Measurements from ENCODE around the gene ATPAF2. TPM values are rescaled to one million over a fixed set of nuclear protein-coding genes. Genes with fewer than 3 reads are reported as not detected.

Gene ATPAF2
- total RNA-seq, 1 donor = 13.0 TPM

DNA sequence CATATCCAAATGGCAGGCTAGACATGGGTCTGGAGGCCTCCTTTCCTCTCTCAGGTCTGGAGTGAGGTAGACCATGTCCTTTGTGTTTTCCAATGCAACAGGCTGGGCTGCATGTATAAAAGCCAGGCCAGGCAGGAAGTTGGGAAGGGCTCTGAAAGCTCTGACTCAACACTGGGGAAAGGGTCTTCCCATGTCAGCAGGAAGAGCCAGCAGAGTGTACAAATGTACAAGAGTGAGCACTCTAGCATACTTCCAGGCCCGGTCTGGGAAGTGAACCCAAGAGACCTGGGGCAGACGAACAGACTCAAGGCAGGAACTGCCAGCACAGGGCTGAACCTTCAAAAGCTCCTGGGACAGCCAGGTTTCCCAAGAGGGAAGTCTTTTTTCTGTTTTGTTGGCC, 7.0 kb downstream of the ATPAF2 start:
- DNase-seq (ENCODE audit: low read depth) = peak; percentile 21
- H3K4me3 ChIP-seq (ENCODE audit: low read depth, low read length) = no peak overlapping the region
- TF ChIP-seq, protein P1, sequence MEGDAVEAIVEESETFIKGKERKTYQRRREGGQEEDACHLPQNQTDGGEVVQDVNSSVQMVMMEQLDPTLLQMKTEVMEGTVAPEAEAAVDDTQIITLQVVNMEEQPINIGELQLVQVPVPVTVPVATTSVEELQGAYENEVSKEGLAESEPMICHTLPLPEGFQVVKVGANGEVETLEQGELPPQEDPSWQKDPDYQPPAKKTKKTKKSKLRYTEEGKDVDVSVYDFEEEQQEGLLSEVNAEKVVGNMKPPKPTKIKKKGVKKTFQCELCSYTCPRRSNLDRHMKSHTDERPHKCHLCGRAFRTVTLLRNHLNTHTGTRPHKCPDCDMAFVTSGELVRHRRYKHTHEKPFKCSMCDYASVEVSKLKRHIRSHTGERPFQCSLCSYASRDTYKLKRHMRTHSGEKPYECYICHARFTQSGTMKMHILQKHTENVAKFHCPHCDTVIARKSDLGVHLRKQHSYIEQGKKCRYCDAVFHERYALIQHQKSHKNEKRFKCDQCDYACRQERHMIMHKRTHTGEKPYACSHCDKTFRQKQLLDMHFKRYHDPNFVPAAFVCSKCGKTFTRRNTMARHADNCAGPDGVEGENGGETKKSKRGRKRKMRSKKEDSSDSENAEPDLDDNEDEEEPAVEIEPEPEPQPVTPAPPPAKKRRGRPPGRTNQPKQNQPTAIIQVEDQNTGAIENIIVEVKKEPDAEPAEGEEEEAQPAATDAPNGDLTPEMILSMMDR (IDR thresholded peaks at IDR 0.05; ENCODE audit: insufficient read depth, low read depth, low read length) = no peak

GRCh38 chr17:18028952-18029540, 9.9 kb downstream of the ATPAF2 start:
- TF ChIP-seq, protein P1 (IDR thresholded peaks at IDR 0.05; ENCODE audit: insufficient read depth, low read depth, low read length) = no peak
- DNase-seq (ENCODE audit: low read depth) = no peak
- no peak overlapping the region for H3K4me3 ChIP-seq (ENCODE audit: low read depth, low read length)

DNA sequence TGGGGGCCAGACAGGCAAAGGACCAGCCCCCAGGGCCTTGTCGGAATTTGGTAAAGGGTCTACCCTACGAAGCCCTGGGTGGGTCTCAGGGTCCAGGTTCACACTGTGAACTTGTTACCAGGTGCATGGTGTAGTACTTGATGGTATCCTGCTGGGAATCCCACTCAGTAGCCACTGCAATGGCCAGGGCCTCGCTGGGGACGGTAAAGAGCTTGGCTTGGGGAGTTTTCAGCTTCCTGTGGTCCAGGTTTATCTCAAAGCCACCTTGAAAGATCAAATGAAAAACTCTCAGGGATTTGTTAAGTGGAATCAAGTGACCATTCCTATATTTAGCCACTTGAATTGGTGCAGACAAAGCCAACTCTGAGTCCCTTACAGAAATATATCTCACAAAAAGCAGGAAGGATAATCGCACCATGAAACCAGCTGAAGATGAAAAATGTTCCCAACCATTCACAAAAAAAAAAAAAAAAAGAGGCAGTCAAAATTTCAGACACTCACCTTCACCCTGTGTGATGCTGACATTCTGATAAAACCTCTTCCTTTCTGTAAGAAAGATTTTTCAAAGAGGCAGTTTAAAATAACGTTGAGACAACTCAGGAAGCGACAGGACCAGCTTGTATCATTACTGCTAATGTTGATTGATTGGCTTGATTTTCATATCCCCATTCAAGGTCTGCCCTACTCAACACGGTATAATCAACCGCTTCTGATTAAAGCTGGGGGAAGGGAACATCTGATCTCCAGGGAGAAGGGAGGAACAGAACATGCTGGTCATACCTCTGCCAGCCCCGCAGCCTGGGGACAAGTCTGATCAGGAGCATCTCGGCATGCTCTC, 10.6 kb downstream of the ATPAF2 start:
- DNase-seq (ENCODE audit: low read depth) = no peak
- TF ChIP-seq, protein P1 (IDR thresholded peaks at IDR 0.05; ENCODE audit: insufficient read depth, low read depth, low read length) = no peak
- no peak overlapping the region for H3K4me3 ChIP-seq (ENCODE audit: low read depth, low read length)

GRCh38 chr17:18027280-18027679, 11.7 kb downstream of the ATPAF2 start:
- TF ChIP-seq, protein P1 (IDR thresholded peaks at IDR 0.05; ENCODE audit: insufficient read depth, low read depth, low read length) = no peak
- no peak overlapping the region for H3K4me3 ChIP-seq (ENCODE audit: low read depth, low read length)
- DNase-seq (ENCODE audit: low read depth) = no peak

GRCh38 chr17:18025945-18026776, 12.8 kb downstream of the ATPAF2 start:
- no peak overlapping the region for H3K4me3 ChIP-seq (ENCODE audit: low read depth, low read length)
- peak; percentile 84 for DNase-seq (ENCODE audit: low read depth)
- TF ChIP-seq, protein P1 (IDR thresholded peaks at IDR 0.05; ENCODE audit: insufficient read depth, low read depth, low read length) = no peak

- TF ChIP-seq, protein P1 (IDR thresholded peaks at IDR 0.05; ENCODE audit: insufficient read depth, low read depth, low read length) = no peak
- DNase-seq (ENCODE audit: low read depth) = peak; percentile 23
Observed at GRCh38 chr17:18025241-18025944, 13.6 kb downstream of the ATPAF2 start.

More at GRCh38 chr17:18025241-18025944, 13.6 kb downstream of the ATPAF2 start:
- no peak overlapping the region for H3K4me3 ChIP-seq (ENCODE audit: low read depth, low read length)

Measured in fibroblast of villous mesenchyme (primary cell).